GM18867 (cell line): Measurements from ENCODE around the gene UBL7.
A peak's percentile ranks its signal among the peaks of the same experiment; 100 is the strongest.

Experiments used
- ATAC-seq: cut with Tn5 transposase; IDR thresholded peaks from one replicate; pipeline ENCODE4 v1.9.1; 2021; ENCODE audit warnings: mild to moderate bottlenecking, moderate library complexity; ENCODE audit not compliant: unreplicated experiment

Gene UBL7

DNA sequence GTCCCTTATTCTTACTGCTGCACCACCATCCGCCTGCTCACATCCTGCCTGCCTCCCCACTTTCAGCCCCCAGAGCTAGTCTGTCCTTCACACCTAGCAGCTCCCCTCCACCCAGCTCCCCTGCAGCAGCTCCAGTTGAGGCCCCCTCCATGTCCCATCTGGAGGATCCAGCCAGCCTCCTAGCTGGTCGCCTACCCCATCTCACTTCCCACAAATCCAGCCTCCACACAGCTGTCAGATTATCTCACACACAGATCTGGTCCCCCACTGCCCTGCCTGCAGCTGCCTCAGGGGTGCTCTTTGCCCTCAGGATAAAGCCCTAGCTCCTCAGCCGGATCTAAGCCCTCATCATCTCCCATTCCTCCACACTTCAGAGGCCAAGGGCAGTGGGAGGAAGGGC, 18.4 kb downstream of the UBL7 start:
- no peak for ATAC-seq

DNA sequence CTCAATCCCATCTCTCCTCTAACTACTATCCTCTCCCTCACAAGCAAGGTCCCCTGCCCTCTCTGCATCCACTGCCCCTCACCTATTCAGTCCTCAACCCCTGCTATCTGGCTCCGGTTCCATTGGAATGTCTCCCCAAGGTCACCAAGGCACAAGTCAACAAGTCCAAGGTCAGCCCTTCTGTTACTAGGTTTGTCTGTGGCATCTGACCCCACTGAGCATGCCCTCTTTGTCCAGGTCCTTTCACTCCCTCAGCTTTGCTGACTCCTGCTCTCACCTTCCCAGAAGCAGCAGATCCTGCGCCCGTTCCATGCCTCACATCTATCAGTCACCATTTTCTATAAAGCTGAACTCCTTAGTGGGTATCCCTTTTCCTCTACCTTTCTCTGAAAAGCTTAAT, 18.9 kb downstream of the UBL7 start:
- ATAC-seq, result no peak

DNA sequence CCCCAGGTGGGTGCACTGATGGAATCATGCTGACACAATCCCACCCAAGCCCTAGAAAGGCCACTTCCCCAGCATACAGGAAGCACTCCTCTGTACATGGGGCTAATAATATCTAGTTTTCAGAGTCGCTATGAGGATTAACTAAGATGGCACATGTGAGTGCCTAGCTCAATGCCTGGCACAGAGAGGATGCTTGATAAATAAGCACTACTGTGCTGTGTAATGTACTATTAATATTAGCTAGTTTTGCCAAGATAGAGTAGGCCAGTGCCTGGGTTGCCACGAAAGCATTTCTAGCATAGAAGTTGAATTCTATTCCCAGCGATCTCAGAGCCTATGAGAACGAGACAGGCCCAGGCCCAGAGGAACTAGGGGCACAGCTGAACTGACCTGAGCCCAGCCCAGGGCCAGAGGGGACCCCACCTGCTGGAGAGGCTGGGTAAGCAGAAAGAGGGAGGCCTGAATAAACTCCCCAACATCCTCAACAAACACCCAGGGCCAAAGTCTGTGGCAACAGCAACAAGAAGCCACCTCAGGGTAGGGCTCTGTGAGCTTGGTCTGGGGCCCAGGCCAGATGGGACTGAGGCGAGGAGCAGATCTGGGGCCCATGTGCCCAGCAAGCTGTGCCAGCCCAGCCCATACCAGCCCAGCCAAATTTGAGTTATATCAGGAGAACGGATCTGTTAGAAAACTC, 19.6 kb downstream of the UBL7 start:
- no peak for ATAC-seq

DNA sequence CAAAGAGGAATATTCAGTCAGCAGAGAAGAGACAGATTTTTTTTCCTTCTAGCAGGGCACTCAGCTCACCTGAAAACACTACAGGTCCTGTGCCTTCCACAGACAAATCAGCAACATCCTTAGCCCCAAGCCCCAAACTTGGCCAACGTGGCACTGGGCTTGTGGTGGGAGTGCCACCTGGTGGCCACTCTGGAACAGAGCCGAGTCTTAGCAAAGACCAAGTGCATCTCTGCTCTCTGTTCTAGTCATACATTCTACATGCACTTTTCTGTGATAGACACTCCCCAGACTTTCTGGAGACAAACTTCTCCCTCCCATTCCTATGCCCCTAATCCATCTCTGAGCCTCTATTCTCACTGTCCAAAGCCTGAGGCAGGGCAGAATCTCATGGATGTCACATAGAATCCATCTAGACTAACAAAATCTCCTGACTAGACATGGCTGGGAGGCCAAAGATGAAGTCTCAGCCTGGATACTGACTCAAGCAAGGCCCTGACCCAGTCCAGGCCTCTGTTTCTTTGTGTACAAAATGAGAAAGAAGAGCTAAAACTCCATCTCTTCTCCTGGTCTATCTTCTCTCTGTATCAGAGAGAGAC, 22.1 kb downstream of the UBL7 start:
- no peak for ATAC-seq

DNA sequence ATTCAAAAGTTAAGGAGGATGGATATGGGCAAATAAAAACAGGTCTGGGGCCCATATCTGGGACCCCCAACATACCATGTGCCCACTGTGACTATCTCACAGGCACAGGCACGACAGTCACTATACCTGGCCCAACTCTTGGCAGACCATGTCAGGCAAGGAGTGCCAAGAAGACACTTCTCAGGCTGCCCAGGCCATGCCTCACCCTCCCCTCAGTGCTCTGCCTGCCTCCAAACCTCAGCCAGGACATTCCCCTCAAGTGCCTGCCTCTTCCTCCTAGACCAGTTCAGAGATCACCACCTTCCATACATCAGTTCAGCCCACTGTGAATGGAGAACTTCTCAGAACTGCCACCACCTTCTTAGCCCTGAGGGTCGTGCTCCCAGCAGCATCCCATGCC, 22.8 kb downstream of the UBL7 start:
- ATAC-seq, result no peak

DNA sequence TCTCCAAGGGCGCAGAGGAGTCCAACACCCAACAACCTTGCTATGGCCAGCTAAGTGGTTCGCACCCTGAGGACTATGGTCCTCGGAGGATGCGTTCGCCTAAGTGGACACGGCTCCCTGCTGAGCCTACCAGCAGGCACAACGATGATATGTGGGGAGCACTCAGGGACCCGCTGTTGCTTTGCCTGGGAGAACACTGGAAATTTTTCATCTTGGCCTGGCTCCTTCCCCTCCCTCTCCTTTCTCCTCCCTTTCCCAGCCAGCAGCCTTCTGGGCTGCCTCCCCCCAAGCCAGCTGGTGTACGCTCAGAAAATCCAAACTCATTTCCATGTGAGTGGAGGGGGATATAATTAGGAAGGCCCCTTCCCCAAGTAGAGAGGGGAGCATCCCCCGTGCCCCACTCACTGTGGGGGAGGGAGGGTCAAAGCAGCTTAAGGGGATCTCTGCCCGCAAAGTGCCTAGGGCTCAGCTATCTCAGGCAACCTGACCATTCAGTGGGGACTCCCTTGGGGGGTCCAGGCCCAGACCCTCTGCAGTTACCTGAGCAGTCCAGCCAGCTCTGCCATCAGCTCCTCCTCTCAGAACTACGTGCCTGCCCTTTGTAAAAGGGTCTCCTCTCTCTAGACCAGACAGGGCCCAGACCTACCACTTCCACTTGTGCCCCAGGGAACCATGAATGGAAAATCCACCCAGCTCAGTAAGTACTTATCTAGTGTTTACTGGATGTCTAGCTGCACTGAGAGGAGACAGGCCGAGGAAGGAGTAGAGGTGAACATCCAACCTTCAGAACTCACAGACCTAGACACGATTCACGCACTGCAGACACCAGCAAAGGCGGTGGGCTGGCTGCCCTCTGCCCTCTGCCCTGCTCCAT, 26.5 kb downstream of the UBL7 start:
- no peak for ATAC-seq

DNA sequence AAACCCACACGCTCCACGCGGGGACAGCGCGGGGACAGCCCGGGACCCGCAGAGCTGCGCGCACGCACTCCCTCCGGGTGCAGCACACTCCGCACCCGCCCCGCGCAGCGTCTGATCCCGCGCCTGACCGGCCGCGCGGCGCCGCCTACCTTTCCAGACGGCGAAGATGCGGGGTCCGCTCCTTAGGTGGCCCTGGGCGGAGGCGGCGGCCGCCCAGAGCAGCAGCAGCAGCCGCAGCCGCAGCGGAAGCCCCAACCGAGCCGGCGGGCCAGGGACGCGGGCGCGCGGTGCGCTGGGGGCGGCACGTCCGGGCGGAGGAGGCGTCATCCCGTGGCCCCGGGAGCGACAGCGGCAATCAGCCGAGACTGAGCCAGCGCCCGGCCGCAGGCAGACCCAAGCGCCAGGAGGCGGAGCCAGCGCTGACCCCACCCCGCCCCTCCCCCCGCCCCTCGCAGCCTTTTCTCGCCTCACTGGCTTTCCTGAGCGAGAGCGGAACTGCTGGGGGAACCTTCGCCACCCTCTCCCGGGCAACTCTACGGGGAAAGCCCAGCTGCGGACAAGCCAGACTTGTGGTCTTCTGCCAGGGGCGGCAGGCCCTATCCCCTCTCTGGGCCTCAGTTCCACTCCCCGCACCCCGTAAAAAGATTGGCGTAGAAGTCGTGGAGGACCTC, 27.2 kb downstream of the UBL7 start, which contains the start of gene SEMA7A:
TSS of gene SEMA7A (minus strand) at position 367 of the 671 bp plus-strand sequence. CDS start at position 327, 40 bp downstream.
- ATAC-seq, result peak; percentile 67

DNA sequence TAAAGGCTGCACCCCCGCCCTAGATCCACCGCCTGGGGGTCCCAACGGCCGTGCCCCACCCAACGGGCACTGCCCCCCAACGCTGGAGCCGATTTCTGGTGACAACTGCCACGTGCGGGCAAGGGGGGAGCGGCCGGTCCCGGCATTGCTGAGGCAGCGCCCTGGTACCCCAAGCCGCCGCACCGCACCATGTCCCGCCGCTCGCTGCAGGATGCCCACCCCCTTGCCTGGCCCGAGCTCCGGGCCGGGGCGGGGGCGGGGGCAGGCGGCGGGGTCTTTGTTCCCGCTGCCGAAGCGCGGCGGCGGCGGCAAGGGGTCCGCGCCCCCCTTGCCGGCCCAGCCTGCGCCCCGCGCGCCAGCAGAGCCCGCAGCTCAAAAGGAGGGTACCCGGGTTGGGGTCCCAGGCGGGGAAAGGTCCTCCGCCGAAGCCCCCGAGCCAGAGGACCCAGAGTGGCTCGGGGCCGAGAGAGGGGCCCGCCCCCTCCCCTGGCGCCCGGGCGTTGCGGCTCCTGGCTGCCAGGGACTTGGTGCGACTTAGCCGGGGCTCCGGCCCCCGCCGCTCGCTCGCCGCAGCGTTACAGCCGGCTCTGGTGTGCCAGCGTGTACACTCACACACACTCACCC, 27.9 kb downstream of the UBL7 start:
- peak; percentile 5 for ATAC-seq

DNA sequence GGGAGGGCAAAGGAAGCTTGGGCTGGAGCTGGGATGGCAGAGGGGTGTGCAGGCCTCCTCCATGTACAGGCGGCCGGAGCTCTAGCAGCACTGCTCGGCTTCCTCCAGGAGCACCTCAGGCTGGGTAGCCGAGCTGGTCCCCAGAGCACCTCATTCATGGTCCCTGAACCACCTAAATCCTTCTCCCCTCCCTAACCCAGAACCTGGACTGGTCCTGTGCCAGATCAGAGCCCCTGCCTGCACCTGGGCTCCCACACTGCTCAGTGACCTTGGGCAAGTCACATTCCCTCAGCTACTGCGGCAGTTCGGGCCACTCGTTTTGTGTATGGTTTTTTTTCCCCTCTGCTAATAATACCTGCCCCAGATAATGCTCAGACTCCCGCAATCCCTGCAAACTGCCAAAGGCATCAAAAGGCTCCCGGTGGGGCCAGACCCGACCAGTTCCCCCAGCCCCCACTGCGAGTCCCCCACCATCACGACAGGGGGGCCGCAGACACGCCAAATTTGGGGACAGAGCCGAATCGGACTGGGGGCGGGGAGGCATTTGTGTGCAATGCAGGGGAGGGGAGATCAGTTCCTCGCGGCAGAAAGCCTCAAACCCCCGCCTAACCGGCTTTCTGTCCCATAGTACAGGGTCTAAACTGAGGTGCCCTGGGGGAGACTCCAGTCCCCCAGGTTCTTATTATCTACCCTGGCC, 28.5 kb downstream of the UBL7 start:
- ATAC-seq, result no peak

DNA sequence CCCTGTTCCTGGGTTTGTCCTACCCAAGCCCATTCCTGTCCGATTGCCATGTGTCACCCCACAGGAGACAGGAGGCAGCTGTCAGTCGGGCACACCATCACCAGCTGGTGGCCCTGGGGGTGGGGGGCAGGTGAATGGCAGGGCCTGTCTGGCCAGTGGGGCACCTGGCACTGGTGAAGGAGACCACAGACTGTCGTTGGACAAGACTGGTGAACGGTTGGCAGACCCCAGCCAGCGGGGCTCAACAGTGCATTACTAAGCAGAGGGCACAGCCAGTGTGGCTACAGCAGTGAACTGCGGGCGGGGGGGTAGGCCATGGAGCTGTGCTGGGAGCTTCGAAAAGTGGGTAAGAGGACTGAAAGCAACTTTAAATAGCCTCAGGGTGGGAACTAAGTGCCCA, 29.3 kb downstream of the UBL7 start:
- ATAC-seq, result no peak

DNA sequence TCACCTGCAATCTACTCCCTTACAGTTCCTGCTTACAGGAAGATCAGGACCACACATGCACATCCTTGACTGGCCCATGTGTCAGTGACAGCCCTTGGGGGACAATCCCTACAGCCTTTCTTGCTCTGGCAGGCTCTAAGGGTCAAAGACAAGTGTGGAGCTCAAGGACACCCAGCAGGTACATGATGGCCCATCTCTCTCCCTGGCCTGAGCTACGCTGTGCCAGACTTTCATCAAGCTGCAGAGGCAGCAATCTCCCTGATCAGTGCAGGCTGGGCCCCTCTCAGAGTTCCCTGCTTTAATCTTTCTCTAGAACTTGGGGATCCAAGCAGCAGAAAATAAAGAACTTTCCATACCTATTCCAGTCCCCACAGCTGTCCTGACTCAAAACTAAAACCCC, 29.8 kb downstream of the UBL7 start:
- no peak for ATAC-seq

DNA sequence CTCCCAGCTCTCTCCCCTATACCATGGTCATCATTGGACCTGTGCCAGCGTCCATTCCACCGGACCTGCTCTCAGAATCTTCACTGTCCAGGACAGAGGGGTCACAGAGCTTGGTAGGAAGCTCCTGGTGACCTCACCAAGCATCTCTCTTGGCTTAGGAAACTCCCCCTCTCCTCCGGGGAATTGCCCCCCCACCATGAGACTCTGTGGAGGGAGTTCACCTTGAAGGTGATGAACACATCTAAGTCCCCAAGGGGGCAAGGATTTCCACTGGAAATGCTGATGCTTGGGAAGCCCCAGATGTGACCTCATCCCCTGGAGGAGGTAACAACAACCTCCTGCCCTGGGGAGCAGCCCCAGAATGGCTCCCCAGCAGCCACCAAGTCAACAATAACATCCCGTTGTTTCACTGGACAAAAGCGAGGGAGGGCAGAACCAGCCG, 30.4 kb downstream of the UBL7 start:
- ATAC-seq, result no peak

DNA sequence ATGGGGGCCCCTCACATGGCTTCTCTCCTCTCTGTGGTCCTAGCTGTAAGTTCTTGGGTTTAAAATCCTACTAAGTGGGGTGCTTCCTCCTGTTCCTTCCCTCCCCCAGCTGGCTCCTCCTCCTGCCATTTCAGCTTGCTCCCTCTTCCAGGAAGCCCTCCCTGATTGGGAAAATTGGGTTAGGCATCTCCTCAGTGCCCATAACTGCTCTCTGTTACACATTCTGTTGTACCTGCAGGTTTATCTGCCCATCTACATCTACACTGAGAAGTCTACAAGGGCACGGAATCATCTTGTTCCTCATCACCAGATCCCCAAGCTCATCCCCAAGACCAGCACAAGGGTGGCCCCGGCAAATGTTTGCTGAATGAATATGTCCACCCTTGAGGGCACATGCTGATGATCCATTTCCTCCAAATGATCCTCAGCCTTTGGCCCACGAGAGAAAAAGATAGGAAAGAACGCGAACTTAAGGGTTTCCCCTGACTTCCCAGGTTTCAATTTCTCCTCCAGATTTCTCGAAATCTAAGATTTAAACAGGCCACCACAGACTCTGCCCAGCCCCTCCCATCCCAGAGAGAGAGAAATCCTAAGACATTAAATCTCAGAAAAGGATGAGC, 31.1 kb downstream of the UBL7 start:
- no peak for ATAC-seq

DNA sequence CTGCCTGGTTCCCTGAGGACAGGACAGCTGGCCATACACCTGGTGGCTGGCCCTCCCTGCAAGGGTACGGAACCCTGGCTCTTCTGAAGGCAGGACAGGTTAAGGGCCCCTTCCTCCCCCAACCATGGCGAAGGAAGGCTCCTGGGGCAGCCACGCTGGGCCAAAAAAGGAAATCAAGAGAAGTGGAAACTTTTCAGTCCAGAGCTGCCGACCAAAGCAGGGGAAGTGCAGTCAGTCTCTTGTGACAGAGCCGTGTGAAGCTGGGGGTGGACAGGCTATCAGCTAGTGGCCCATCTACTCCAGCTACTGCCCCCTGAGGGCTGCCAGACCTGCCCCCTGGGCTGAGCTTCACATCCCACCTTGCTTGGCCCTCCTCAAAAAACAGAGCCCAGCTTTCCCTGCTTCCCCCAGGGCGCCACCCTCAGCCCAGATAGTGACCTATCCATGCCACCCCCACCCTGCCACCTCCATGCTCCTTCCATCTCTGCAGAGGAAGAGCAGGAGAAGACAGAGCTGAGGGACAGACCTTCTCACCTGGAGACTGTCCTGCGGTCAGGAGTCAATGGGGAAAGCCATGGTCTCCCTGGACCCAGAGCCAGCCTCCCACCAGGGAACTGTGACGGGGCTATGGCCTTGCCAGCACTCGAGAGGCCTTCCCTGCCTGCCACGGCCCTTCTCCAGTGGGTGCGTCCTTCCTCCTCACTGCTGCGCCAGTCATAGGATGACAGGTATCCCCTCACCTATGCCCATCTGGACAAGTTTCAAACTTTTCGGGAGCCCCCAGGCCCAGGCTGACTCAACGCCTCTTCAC, 31.8 kb downstream of the UBL7 start:
- ATAC-seq, result no peak

DNA sequence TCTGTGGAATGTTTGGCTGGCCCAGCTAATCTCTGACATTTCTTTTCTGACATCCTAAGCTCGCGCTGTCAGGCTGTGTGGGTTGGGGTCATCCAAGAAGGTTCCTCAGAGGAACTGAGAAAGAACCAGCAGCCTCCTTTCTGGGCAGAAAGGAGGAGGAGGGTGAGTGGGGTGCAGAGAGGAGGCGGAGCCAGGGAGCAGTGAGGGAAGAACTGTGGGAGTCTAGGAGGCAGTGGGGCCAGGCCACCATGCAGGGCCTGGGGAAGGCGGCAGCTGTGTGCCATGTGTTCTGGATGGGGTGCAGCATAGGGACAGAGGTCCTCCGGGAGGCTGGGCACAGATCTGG, 32.5 kb downstream of the UBL7 start:
- no peak for ATAC-seq

DNA sequence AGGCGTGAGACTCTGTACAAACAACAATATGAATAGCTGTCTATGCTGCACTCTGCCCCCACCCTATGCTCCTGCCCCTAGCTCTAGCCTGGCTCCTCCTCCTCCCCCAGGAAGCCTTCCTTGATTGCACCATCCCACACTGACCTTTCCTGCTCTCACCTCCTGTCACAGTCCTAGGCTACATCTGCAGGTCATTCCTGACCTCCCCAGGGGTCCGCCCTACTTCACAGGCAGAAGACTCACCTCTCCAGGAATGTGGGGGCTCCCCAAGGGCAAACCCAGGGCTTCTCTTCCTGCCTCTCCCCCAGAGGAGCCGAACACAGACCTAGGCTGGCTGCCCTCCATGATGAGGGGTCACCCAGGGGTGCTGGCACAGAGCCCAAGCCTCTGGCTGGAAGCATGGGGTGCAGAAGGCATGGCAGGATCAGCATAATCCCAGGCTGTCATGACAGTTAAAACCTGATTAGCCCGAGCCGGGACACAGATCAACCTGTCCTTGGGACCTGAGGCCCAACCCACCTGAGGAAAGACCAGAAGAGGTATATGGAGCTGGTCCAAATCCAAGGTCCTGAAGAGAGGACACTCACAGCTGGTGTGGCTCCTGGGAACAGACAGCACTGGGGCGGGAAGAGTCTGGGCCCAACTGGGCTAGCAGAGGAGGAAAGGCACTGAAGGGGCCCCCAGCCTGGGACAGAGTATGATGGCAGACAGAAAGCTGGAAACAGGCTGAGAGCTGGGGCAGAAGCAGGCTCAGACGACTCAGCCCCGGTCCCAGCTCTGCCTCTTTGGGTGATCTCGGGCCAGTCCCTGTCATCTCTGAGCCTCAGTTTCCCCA, 33.1 kb downstream of the UBL7 start:
- no peak for ATAC-seq

DNA sequence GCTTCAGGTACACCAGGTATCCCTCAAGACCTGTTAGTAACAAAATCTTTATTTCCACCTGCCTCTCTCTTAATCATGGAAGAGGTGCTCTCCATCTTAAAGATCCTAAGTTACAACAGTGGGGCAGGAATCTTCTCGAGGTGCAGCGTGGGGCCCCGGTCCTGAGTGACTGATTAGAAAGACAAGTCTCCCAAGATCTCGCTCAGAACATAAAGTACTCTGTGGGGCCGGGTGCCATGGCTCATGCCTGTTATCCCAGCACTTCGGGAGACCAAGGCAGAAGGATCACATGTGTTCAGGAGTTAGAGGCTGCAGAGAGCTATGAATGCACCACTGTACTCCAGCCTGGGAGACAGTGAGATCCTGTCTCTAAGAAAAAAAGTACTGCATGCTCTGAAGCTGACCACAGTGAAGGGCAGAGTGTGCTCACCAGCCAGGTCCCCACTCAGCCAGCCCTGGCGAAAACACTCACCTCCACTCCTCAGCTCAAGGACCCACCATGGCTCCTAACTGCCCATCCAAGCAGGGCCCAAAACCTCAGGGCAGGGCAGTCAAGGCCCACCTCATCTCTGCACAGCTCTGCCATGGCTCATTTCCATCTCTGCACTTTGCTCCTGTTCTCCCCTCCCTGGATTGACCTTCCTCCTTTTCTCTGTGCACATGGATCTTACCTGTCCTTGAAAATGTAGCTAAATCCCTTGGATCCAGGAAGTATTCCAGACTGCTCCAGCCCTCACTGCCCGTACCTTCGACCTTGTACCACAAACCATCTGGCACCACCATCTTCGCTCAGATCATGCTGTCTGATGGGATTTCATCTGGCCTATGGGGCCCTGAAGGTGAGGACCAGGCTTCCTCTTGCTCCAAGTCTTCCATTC, 34.3 kb downstream of the UBL7 start:
- no peak for ATAC-seq
